AG10803 (cell line): ENCODE measurements around the gene GAMT.

Experiments used
- DNase-seq: peaks from one replicate; pipeline ENCODE4 v3.0.0; 2010; ENCODE audit warnings: low read depth
- H3K4me3 ChIP-seq: 2 replicates; pipeline ENCODE4 v1.5.1; 2011; ENCODE audit warnings: mild to moderate bottlenecking, low read length, control low read depth
- CTCF ChIP-seq: conservative IDR thresholded peaks from 2 replicates; pipeline ENCODE4 v1.5.1; 2011; ENCODE audit warnings: mild to moderate bottlenecking, low read length, control low read depth, inconsistent platforms

The GAMT gene

GRCh38 chr19:1365319-1366269 is 35.7 kb downstream of the GAMT start:
- H3K4me3 ChIP-seq = no peak overlapping the region
- no peak for DNase-seq
- TF ChIP-seq CTCF = no peak

- H3K4me3 ChIP-seq = no peak overlapping the region
- TF ChIP-seq CTCF = peak; percentile 41
- no peak for DNase-seq
These were observed 37.2 kb downstream of the GAMT start for GRCh38 chr19:1364070-1364704.

- H3K4me3 ChIP-seq = no peak overlapping the region
- TF ChIP-seq CTCF = no peak
- DNase-seq = no peak
These were observed 37.7 kb downstream of the GAMT start for GRCh38 chr19:1363599-1363998.

- DNase-seq = no peak
- H3K4me3 ChIP-seq = no peak overlapping the region
- no peak for TF ChIP-seq CTCF
These were observed 38.7 kb downstream of the GAMT start for GRCh38 chr19:1362387-1363257.

GRCh38 chr19:1361601-1362386 is 39.5 kb downstream of the GAMT start:
- peak; percentile 55 for DNase-seq
- TF ChIP-seq CTCF = no peak
- peak overlapping the region; percentile 47 for H3K4me3 ChIP-seq

GRCh38 chr19:1360818-1361461 is 40.4 kb downstream of the GAMT start:
- peak; percentile 89 for DNase-seq
- no peak for TF ChIP-seq CTCF
- H3K4me3 ChIP-seq = peak overlapping the region; percentile 47
